Measurements from ENCODE around the gene MVK.

The MVK gene

GRCh38 chr12:109612003-109612402 is 38.4 kb downstream of the MVK start:
- DNase-seq = no peak

GRCh38 chr12:109612975-109613502 is 39.4 kb downstream of the MVK start:
- no peak for DNase-seq

- DNase-seq = no peak
These were observed 40.3 kb downstream of the MVK start for GRCh38 chr12:109613649-109614455.

- no peak for DNase-seq
These were observed 42.1 kb downstream of the MVK start for GRCh38 chr12:109615556-109616229.

GRCh38 chr12:109617491-109617890 is 43.9 kb downstream of the MVK start:
- DNase-seq = no peak

GRCh38 chr12:109618082-109618481 is 44.5 kb downstream of the MVK start:
- DNase-seq = no peak

GRCh38 chr12:109619002-109619604 is 45.5 kb downstream of the MVK start:
- DNase-seq = no peak

- no peak for DNase-seq
These were observed 47.7 kb downstream of the MVK start for GRCh38 chr12:109621211-109621694.

- DNase-seq = no peak
These were observed 48.3 kb downstream of the MVK start for GRCh38 chr12:109621901-109622364.

GRCh38 chr12:109624467-109624866 is 50.9 kb downstream of the MVK start:
- no peak for DNase-seq

GRCh38 chr12:109625131-109625559 is 51.6 kb downstream of the MVK start:
- peak; percentile 55 to 69 for DNase-seq

- no peak for DNase-seq
These were observed 52.3 kb downstream of the MVK start for GRCh38 chr12:109625749-109626377.

- no peak for DNase-seq
These were observed 53.0 kb downstream of the MVK start for GRCh38 chr12:109626378-109627115.

GRCh38 chr12:109627633-109628032 is 54.0 kb downstream of the MVK start:
- no peak for DNase-seq

- DNase-seq = no peak
These were observed 56.5 kb downstream of the MVK start for GRCh38 chr12:109630107-109630506.

- DNase-seq = no peak
These were observed 57.2 kb downstream of the MVK start for GRCh38 chr12:109630815-109631214.

GRCh38 chr12:109631302-109631701 is 57.7 kb downstream of the MVK start:
- no peak for DNase-seq

GRCh38 chr12:109631751-109632150 is 58.2 kb downstream of the MVK start:
- no peak for DNase-seq

- no peak for DNase-seq
These were observed 58.7 kb downstream of the MVK start for GRCh38 chr12:109632342-109632741.

- DNase-seq = no peak
These were observed 62.1 kb downstream of the MVK start for GRCh38 chr12:109635717-109636116.

GRCh38 chr12:109637348-109637747 is 63.8 kb downstream of the MVK start:
- no peak for DNase-seq

GRCh38 chr12:109637996-109638395 is 64.4 kb downstream of the MVK start:
- no peak for DNase-seq

Measured in cerebellar nuclear complex (tissue), 1 donor.